NCI-H2029 (cell line): ENCODE results near the gene ST6GALNAC4.

Experiments
- DNase-seq: peaks from one replicate; lab custom pipeline; 2025; lab: John Stamatoyannopoulos, UW

The ST6GALNAC4 gene

DNA sequence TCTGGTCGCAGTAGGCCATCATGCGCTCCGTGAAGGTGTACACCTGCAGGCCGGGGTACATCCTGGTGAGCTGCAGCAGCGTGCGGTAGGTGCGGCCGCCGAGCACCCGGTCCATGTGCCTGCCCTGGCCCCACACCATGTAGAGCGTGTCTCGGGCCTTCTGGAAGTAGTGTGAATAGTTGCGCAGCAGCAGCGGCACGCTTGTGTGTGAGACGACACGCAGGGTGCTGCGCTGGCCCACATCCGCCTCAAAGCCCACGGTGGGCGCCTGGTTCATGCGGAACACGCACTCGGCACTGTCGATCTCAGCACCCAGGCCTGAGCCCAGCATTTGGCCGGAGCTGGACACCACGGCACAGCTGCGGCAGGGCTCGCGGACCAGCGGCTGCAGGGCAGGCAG lies 4.5 kb downstream of the ST6GALNAC4 start:
- DNase-seq: no peak

GRCh38 chr9:127910613-127911205 lies 6.1 kb downstream of the ST6GALNAC4 start:
- DNase-seq: peak; percentile 31

DNA sequence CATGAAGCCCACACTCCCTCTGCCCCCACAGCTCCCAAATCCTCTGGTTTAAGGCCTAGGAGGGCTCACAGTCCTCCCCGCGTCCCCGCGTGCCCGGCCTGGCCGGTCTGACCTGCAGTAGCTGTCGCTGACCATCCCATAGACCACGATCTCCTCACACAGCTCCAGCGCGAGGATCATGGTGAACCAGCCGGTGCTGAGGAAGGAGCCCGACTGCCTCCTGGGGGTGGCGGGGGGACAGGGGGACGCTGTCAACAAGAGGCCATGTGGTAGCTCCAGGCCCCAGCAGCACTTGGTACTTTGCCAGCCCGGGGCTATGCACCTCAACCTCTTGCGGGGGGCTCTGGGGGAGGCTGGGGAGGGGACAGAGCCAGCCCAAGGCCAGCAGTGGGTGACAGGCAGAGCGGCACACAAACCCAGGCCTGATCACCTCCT lies 7.0 kb downstream of the ST6GALNAC4 start:
- no peak for DNase-seq

DNA sequence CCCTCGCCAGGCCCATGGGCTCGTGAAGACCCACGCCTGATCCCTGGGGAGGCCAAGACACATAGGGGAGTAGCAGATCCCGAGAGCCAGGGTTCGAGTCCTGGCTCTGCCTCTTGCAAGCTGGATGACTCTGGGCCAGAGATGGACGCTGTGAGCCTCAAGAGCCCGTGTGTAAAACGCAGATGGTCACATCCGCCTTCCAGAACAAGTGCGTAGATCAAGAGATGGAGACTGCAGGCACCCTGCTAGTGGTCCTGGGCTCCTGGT lies 8.2 kb downstream of the ST6GALNAC4 start:
- no peak for DNase-seq

DNA sequence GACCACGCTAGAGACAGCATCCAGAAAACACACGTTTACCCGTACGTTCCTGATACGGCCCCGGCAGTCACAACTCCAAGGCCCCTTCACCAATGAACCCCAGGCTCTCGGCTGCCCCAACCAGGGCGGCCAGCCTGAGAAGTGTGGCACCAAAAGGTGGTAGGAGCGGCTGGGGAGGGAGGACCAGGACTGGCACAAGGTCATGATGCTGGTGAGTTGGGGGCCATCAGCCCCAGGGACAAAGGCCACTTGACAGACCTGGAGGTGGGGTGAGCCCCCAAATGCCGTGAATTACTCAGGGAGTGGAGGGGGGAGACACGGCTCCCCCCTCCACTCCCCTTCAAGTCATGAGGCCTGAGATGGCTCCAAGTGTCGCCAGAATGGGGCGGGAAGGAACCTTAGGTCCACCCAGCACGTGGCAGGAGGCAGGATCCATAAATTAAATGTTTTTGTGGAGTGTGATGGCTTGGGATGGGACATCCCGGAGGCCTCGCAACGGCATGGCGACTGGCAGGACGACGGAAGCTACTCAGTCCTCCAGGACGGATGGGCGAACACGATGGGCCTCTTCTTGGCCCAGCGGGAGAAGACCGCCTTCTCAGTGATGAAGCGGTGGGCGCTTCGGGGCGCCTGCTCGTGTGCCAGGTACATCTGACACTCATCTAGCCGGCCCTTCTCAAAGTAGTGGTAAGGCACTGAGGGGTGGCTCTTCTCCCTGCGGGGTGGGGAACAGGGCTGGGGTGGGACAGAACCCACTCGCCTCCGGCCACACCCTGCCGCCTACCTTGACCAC lies 8.8 kb downstream of the ST6GALNAC4 start:
- no peak for DNase-seq

DNA sequence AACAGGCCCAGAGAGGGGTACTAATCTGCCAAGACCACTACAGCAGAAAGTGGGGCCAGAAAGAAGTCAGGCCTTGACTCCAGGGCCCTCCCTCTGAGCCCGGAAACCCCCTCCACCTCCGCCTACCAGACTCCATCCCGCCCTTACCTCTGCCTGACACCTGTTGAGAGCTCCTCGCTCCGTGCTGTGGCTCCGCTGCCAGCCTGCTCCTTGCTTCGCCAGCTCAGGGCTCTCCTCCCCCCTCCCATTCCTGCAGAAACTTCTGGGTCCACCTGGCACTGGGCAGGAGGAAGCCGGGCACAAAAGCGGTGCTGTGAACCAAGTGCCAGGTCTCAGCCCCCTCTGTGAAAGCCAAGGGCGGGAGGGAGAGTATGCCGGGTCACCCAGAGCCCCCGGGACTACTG lies 11.1 kb downstream of the ST6GALNAC4 start:
- no peak for DNase-seq

DNA sequence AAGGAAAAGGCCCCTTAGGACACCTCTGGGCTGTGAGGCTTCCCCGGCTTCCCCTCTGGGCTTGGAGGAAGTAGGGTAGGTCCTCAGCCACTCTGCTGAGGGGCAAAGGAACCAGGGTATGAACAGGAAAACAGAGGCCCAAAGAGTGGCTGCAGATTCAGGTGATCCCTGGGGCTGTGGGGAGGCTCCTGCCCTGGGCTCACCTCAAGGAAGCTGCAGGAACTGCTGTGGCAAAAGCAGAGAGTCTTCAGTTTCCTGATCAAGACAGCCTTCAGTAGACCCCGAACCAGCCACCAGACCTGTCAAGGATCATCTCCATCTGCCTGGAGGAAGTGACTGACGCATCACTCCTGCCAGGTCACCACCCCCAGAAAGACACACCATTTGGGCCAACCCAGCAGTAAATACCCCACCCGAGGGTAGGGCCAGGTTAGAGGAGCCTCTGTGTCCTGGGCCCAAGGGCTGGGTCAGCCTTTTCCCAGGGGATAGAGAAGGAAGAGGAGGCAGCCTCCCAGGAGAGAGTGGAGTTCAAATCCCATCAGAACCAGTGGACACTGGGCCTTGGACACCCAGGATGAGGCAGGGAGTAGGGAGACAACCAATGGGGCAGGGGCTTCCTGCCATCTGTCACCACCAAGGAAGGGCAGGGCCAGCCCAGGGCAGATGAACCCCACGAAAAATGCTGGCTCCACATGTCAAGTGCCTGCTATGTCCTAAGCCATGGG lies 11.7 kb downstream of the ST6GALNAC4 start:
- DNase-seq: no peak

DNA sequence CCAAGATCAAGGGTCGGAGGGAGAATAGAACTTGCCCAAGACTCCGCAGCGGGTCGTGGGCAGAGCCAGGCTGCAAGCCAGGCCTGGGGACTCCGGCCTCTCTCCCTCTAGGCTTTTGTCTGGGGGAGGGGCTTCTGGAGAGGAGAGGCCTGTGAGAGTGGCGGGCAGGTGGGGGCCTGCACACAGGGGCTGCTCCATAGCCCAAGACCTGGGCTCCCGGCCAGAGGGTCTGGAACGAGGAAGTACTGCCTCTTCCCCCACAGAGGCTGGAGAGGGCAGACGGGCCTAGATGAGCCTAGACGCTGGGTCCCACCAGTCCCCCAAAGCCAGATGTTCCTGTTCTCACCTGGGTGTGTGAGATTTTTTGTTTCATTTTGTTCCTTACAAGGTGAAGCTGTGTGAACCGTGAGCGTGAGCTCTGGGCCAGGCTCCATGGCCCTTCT lies 12.3 kb downstream of the ST6GALNAC4 start:
- DNase-seq: peak; percentile 77

- no peak for DNase-seq
These were observed 13.0 kb downstream of the ST6GALNAC4 start for GRCh38 chr9:127903557-127904475.

GRCh38 chr9:127899128-127899943 lies 17.5 kb downstream of the ST6GALNAC4 start, which contains the start of gene ST6GALNAC6:
Gene ST6GALNAC6 (minus strand): TSS chr9:127899603. CDS start chr9:127897981, 1,622 bp downstream.
- DNase-seq: no peak

DNA sequence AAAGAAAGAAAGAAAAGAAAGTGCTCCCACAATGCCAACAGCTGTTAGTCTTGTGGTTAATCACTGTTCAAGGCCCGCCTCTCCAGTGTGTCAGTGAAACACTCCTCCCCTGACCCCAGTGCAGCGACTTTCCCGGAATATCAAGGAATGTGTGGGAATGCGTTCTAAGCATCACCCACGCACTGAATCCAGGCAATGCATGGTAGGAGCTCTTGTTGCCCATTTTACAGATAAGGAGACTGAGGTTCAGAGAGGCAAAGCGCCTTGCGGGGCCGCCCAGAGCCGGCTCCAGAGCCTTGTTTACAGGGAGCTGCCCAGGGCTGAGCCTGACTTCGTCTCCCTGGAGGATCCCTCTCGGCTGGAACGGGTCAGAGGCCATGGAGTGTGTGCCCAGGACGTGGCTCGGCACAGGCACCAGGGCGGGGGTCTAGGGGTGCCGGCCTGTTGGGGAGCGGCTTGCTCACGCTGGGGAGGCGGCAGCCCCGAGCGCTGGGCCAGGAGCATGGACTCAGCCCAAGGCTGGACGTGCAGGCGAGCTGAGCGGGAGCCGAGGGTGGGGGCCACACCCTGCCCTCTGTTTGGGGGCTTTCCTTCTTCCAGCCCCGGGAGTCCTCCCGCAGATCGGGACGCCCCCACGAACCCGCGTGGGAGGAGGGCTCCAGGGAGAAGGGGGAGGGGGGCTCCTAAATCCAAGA lies 18.3 kb downstream of the ST6GALNAC4 start:
- DNase-seq: no peak

- DNase-seq: peak; percentile 39
These were observed 19.6 kb downstream of the ST6GALNAC4 start for GRCh38 chr9:127897193-127897692.

DNA sequence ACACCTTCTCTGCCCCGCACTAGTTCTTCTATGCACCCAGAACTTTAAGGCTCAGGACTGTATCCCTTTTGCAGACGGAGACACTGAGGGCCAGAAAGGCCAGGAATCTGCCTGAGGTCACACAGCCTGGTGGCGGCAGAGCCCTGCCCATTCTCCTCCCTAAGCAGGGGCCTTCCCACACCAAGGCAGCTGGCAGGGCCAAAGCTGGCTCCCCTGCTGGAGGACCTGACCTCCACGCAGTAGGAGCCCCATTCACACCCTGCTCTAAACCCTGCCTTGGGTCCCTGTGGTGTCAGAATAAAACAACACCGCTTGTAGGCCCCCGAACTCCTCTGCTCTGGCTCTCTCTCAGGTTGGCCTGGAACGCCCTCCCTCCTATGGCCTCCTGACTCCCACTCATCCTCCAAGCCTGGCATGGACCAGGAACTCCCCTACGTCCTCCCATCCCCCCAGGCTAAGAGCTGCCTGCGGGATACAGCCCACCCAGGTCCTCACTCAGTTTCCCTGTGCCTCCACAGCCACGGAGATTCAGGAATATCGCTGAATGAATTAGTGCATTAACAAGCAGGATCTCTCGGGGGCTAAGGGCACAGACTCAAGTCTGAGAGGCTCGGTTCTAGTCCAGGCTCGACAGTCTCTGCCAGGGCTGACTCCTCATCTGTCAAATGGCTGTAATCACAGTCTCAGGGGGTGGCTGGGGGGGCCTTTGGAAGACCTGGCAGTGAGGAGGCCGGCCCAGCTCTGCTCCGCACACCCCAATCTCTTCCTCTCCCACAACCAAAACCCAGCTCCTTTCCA lies 20.2 kb downstream of the ST6GALNAC4 start:
- no peak for DNase-seq

GRCh38 chr9:127895811-127896210 lies 21.0 kb downstream of the ST6GALNAC4 start:
- no peak for DNase-seq

GRCh38 chr9:127893392-127893791 lies 23.4 kb downstream of the ST6GALNAC4 start:
- DNase-seq: no peak

DNA sequence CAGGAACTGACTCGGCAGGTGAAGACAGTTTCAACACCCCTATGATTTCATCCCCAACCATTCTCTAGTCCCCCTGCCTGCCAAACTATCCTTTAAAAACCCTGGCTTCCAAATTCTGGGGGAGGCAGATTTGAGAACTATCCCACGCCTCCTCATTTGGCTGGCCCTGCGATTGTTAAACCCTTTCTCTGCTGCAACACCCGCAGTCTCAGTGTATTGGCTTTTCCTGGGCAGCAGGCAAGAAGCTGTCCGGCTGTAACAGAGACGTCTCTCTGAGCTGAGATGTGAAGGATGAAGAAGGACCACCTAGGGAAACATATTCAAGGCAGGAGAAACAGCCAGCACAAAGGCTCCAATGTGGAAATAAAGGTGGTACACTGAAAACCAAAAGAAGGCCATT lies 24.0 kb downstream of the ST6GALNAC4 start:
- DNase-seq: no peak

GRCh38 chr9:127890053-127890452 lies 26.8 kb downstream of the ST6GALNAC4 start:
- DNase-seq: no peak

- no peak for DNase-seq
These were observed 29.0 kb downstream of the ST6GALNAC4 start for GRCh38 chr9:127887792-127888191.

GRCh38 chr9:127886401-127886972 lies 30.4 kb downstream of the ST6GALNAC4 start:
- no peak for DNase-seq
